K562 (cell line): ENCODE results near the gene CHCHD4. TPM values are rescaled to one million over a fixed set of nuclear protein-coding genes. Genes with fewer than 3 reads are reported as not detected.

Experiments
- CBX5 ChIP-seq: IDR thresholded peaks from 2 replicates; pipeline ENCODE4 v1.6.1; 2014; ENCODE audit warnings: low read depth, borderline replicate concordance
- ELF1 ChIP-seq: fragments of 200-800 bp; sonication (Bioruptor generic); IDR thresholded peaks from 2 replicates; pipeline ENCODE4 v1.6.1; 2016; ENCODE audit warnings: missing genetic modification characterization, missing compliant biosample characterization
- FOXK1 ChIP-seq: sonication (generic); formaldehyde crosslinking; IDR thresholded peaks from 2 replicates; pipeline ENCODE4 v1.8.0; 2022; ENCODE audit warnings: missing genetic modification reagents, mild to moderate bottlenecking, borderline replicate concordance
- HCFC1 ChIP-seq: IDR thresholded peaks from 2 replicates; pipeline ENCODE4 v1.6.1; 2012; ENCODE audit warnings: low read depth, low read length, improper control_type of control experiment
- KAT7 ChIP-seq: sonication (generic); formaldehyde crosslinking; IDR thresholded peaks from 2 replicates; pipeline ENCODE4 v1.8.0; 2022; ENCODE audit warnings: missing genetic modification reagents, mild to moderate bottlenecking, borderline replicate concordance
- OTX1 ChIP-seq: fragments of 450-650 bp; formaldehyde crosslinking; IDR thresholded peaks from 2 replicates; pipeline ENCODE4 v1.4.0; 2022; ENCODE audit warnings: mild to moderate bottlenecking
- POLR3A ChIP-seq: IDR thresholded peaks from 2 replicates; pipeline ENCODE4 v1.6.1; 2011; ENCODE audit warnings: borderline replicate concordance, mild to moderate bottlenecking, moderate library complexity; ENCODE audit not compliant: insufficient read length, insufficient read depth; ENCODE audit errors: extremely low read depth
- RBM22 ChIP-seq: fragments of 200-400 bp; formaldehyde crosslinking; IDR thresholded peaks from 2 replicates; pipeline ENCODE4 v1.6.1; 2018; ENCODE audit warnings: low read length, low read depth; ENCODE audit not compliant: poor library complexity, severe bottlenecking
- RFX1 ChIP-seq: fragments of 450-650 bp; IDR thresholded peaks from 2 replicates; pipeline ENCODE4 v1.6.1; 2016; ENCODE audit warnings: mild to moderate bottlenecking, moderate library complexity
- TRIM24 ChIP-seq, 2 experiments: fragments of 450-650 bp; IDR thresholded peaks; 2 replicates each; pipeline ENCODE4 v1.6.1; 2016
- YY1 ChIP-seq, 3 experiments: IDR thresholded peaks; 2 replicates each; pipeline ENCODE4 v1.6.1; 2011; ENCODE audit warnings: low read length in 2 of 3, mild to moderate bottlenecking in 2 of 3, moderate library complexity in 2 of 3, borderline replicate concordance in 1 of 3, control low read depth in 1 of 3, low read depth in 1 of 3; ENCODE audit not compliant: insufficient read depth in 3 of 3, insufficient replicate concordance in 2 of 3, control insufficient read depth in 1 of 3, insufficient read length in 1 of 3; ENCODE audit errors: extremely low read depth in 1 of 3
- ZNF589 ChIP-seq: fragments of 200-800 bp; sonication (Bioruptor generic); IDR thresholded peaks from 2 replicates; pipeline ENCODE4 v1.6.1; 2016; ENCODE audit warnings: low read depth, missing genetic modification characterization, missing compliant biosample characterization
- ZNF778 ChIP-seq: fragments of 450-650 bp; formaldehyde crosslinking; IDR thresholded peaks from 2 replicates; pipeline ENCODE4 v1.4.0; 2020; ENCODE audit warnings: mild to moderate bottlenecking, moderate library complexity
- polyA plus RNA-seq, 8 experiments: library from polyadenylated mRNA; depleted of rRNA in 4 of 8; stranded (reverse) in 5 of 8; unstranded in 3 of 8; fragments of >200 nt; fragmentation: Nextera tagmentation in 2 of 8; fragmentation: Illumina TruSeq in 1 of 8; extraction: Ambion mirVana in 2 of 8; extraction: Trizol in 1 of 8; gene quantifications; 2 replicates each; pipeline versions ENCODE4 v1.2.1 to v1.2.3, GENCODE V29; 2011 to 2014; ENCODE audit warnings: inconsistent platforms in 1 of 8, missing spikeins in 1 of 8
- total RNA-seq, 7 experiments: library from RNA; depleted of rRNA in 6 of 7; stranded (reverse); fragments of >200 nt in 6 of 7; fragmentation: Illumina TruSeq in 2 of 7; extraction: Trizol in 2 of 7; gene quantifications; 2 replicates each; pipeline versions ENCODE4 v1.2.1 to v1.2.3, GENCODE V29; 2011 to 2021; ENCODE audit warnings: low replicate concordance in 1 of 7
- TF ChIP-seq, protein P1 (sequence below): fragments of 450-650 bp; IDR thresholded peaks from 2 replicates; pipeline ENCODE4 v1.6.1; 2018; ENCODE audit warnings: mild to moderate bottlenecking, low read depth; ENCODE audit not compliant: partially characterized antibody
- TF ChIP-seq, protein P2 (sequence below), 2 experiments: fragments of 450-650 bp; conservative IDR thresholded peaks; 2 replicates each; pipeline ENCODE4 v1.6.1; 2017; ENCODE audit warnings: mild to moderate bottlenecking in 2 of 2, moderate library complexity in 2 of 2
- TF ChIP-seq, protein P3 (sequence below): fragments of 450-650 bp; IDR thresholded peaks from 2 replicates; pipeline ENCODE4 v1.7.1; 2018; ENCODE audit warnings: mild to moderate bottlenecking, low read depth; ENCODE audit not compliant: partially characterized antibody
- TF ChIP-seq, protein P4 (sequence below): fragments of 450-650 bp; conservative IDR thresholded peaks from 2 replicates; pipeline ENCODE4 v1.6.1; 2016; ENCODE audit warnings: missing genetic modification characterization, low read depth, mild to moderate bottlenecking, control low read depth, missing compliant biosample characterization
- TF ChIP-seq, protein P5 (sequence below): sonication (generic); formaldehyde crosslinking; IDR thresholded peaks from 2 replicates; pipeline ENCODE4 v1.8.1; 2022; ENCODE audit warnings: missing genetic modification reagents

The CHCHD4 gene
- total and polyA plus RNA-seq, 9 of the 15 experiments (the other 6 are each of a cell fraction or from before 2014, with no cell fraction given), result 55.4 to 225 (median 77.2) TPM

DNA sequence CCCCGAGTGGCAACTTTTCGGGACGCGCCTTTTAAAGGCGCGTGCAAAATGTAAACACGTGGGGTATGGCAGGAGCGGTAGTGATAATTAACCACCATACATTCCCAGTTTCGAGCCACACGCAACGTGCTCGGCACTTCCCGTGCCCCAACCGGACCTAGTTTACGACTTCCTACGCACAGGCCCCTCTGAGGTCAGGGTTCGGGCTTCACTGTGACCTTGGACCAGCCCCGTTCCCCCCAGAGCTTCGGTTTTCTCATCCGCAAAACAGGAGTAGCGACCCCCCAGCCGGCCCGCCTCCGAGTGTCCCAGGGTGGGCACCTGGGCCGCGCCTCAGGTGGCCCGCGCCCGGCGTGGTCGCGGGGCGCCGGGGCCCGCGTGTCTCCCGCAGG lies 451 bp downstream of the CHCHD4 start (continued):
- TF ChIP-seq TRIM24 (IDR thresholded peaks at IDR 0.05) (peak in 1 of 2 experiments; percentile 48; a peak in 2 of 4 replicates), RFX1 (no peak), RBM22 (peak; percentile 37), KAT7 (peak; percentile 98; the same call in 1 of the 2 replicates), ZNF778 (no peak), ELF1 (peak; percentile 76), CBX5 (no peak), YY1 (IDR thresholded peaks at IDR 0.05; ENCODE audit: borderline replicate concordance in 1 of 3, control insufficient read depth in 1 of 3, extremely low read depth in 1 of 3, insufficient read depth in 3 of 3, insufficient read length in 1 of 3, insufficient replicate concordance in 2 of 3, low read depth in 1 of 3, low read length in 2 of 3) (no peak), HCFC1 (peak; percentile 70), OTX1 (0 out of 2 replicates have a peak, but pooled peaks have one; percentile 70), ZNF589 (no peak), FOXK1 (CRISPR knock-in tag) (peak; percentile 52; the same call in 1 of the 2 replicates), POLR3A (no peak)
- TF ChIP-seq, protein P1, sequence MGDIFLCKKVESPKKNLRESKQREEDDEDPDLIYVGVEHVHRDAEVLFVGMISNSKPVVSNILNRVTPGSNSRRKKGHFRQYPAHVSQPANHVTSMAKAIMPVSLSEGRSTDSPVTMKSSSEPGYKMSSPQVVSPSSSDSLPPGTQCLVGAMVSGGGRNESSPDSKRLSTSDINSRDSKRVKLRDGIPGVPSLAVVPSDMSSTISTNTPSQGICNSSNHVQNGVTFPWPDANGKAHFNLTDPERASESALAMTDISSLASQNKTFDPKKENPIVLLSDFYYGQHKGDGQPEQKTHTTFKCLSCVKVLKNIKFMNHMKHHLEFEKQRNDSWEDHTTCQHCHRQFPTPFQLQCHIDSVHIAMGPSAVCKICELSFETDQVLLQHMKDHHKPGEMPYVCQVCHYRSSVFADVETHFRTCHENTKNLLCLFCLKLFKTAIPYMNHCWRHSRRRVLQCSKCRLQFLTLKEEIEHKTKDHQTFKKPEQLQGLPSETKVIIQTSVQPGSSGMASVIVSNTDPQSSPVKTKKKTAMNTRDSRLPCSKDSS, result no peak
- TF ChIP-seq, protein P2, sequence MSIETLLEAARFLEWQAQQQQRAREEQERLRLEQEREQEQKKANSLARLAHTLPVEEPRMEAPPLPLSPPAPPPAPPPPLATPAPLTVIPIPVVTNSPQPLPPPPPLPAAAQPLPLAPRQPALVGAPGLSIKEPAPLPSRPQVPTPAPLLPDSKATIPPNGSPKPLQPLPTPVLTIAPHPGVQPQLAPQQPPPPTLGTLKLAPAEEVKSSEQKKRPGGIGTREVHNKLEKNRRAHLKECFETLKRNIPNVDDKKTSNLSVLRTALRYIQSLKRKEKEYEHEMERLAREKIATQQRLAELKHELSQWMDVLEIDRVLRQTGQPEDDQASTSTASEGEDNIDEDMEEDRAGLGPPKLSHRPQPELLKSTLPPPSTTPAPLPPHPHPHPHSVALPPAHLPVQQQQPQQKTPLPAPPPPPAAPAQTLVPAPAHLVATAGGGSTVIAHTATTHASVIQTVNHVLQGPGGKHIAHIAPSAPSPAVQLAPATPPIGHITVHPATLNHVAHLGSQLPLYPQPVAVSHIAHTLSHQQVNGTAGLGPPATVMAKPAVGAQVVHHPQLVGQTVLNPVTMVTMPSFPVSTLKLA (conservative IDR thresholded peaks at IDR 0.05), result peak; percentile 95 to 98
- TF ChIP-seq, protein P3, sequence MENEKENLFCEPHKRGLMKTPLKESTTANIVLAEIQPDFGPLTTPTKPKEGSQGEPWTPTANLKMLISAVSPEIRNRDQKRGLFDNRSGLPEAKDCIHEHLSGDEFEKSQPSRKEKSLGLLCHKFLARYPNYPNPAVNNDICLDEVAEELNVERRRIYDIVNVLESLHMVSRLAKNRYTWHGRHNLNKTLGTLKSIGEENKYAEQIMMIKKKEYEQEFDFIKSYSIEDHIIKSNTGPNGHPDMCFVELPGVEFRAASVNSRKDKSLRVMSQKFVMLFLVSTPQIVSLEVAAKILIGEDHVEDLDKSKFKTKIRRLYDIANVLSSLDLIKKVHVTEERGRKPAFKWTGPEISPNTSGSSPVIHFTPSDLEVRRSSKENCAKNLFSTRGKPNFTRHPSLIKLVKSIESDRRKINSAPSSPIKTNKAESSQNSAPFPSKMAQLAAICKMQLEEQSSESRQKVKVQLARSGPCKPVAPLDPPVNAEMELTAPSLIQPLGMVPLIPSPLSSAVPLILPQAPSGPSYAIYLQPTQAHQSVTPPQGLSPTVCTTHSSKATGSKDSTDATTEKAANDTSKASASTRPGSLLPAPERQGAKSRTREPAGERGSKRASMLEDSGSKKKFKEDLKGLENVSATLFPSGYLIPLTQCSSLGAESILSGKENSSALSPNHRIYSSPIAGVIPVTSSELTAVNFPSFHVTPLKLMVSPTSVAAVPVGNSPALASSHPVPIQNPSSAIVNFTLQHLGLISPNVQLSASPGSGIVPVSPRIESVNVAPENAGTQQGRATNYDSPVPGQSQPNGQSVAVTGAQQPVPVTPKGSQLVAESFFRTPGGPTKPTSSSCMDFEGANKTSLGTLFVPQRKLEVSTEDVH, result peak; percentile 50
- TF ChIP-seq, protein P4, sequence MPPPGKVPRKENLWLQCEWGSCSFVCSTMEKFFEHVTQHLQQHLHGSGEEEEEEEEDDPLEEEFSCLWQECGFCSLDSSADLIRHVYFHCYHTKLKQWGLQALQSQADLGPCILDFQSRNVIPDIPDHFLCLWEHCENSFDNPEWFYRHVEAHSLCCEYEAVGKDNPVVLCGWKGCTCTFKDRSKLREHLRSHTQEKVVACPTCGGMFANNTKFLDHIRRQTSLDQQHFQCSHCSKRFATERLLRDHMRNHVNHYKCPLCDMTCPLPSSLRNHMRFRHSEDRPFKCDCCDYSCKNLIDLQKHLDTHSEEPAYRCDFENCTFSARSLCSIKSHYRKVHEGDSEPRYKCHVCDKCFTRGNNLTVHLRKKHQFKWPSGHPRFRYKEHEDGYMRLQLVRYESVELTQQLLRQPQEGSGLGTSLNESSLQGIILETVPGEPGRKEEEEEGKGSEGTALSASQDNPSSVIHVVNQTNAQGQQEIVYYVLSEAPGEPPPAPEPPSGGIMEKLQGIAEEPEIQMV, result peak; percentile 92
- TF ChIP-seq, protein P5, sequence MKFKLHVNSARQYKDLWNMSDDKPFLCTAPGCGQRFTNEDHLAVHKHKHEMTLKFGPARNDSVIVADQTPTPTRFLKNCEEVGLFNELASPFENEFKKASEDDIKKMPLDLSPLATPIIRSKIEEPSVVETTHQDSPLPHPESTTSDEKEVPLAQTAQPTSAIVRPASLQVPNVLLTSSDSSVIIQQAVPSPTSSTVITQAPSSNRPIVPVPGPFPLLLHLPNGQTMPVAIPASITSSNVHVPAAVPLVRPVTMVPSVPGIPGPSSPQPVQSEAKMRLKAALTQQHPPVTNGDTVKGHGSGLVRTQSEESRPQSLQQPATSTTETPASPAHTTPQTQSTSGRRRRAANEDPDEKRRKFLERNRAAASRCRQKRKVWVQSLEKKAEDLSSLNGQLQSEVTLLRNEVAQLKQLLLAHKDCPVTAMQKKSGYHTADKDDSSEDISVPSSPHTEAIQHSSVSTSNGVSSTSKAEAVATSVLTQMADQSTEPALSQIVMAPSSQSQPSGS (CRISPR knock-in tag), result 0 out of 2 replicates have a peak, but pooled peaks have one; percentile 55
